T47D (cell line): Measurements from ENCODE around the gene CCR3.

Source experiments
- DNase-seq, 2 experiments: peaks; one replicate each; pipeline versions ENCODE4 v3.0.0 to v3.0.0-alpha.2; 2011 to 2012; ENCODE audit warnings: low read depth in 1 of 2, low spot score in 1 of 2
- JUND ChIP-seq: IDR thresholded peaks from 2 replicates; pipeline ENCODE4 v1.6.1; 2012; ENCODE audit warnings: low read depth
- in situ Hi-C: cut with HindIII; loops from 2 replicates; pipeline ENCODE4 v1.10.0; 2016; ENCODE audit warnings: low sequenced_read_pairs, low pct_unique_long_range_greater_than_20kb

CCR3 gene

DNA sequence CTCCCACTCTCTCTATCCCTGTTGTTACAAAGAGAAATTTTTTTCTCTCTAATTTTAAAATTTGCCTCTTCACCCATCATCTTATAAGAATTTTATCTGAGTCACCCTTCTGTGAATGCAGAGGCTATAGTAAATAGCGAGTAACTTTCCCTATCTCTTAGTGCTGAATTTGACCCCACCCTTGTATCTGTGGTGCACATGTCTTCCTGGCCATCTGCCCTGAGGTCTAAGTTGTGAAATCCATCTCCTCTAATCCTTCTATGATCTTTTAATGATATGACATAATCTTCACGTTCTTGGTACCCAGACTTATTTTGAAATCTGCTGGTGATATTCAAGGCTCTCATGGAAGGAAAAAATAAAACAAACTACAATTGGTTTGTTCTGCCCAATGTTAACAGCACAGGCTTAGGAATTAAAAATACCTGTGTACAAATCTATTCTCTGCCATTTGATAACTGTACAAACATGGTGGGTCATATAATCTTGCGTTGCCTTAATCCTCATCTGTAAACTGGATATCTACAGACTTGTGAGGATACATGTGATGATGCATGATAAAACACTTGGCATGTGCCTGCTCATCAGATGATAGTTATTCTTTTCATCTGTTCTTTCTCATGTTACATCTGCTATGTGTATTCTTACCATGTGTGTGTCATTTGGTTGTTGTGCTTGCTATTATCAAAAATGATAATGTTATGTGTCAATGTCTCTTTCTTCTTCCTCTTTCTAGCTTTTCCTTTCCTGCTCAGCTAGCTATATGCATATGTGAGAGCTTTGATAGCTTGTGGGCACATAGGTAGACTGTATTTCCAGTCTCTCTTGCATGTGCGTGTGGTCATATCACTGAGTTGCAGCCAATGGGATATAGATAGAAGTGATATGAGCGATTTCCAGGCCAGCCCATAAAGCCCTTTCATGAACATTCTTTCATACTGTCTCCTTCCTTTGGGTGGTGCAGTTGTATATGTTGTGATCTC lies 13.7 kb upstream of the CCR3 start:
- DNase-seq, result no peak
- no peak for TF ChIP-seq JUND
- in situ Hi-C loops, result no loop called here

DNA sequence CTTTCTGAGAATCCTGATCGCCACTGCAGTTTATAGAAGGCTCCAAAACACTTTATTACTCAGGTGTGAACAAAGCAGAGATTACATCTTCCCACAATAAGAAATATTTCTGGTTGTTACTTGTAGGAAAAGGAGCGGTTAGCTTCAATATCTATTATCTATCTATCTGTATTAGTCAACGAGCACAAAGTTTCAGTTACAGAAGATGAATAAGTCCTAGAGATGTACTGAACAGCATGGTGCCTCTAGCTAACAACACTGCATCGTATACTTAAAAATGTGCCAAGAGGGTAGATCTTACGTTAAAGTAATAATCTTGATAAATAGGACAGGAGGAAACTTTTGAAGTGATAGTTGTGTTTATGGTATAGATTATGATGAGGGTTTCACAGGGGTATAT lies 10.9 kb upstream of the CCR3 start:
- no peak for DNase-seq
- in situ Hi-C loops, result no loop called here
- TF ChIP-seq JUND, result no peak

DNA sequence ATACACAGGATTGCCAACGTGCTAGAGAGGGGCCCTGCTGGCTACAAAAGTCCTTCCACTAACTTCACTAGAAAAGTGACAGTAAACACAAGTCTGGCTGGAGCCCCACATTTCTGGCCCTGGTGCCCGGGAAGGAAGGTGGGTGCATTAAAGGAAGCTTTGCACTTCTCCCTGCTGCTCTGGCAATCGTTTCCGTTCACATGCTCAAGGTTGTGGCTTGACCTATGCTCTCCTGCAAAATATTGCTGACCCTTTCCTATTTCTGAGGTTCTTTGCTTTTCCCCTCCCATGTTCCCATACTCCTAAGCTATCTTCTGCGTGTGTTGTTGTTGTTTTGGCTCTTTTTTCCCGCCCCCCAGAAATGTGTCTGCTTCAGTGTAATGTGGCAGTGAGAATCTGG lies 9.1 kb upstream of the CCR3 start:
- DNase-seq, result no peak
- no peak for TF ChIP-seq JUND
- in situ Hi-C loops, result no loop called here

DNA sequence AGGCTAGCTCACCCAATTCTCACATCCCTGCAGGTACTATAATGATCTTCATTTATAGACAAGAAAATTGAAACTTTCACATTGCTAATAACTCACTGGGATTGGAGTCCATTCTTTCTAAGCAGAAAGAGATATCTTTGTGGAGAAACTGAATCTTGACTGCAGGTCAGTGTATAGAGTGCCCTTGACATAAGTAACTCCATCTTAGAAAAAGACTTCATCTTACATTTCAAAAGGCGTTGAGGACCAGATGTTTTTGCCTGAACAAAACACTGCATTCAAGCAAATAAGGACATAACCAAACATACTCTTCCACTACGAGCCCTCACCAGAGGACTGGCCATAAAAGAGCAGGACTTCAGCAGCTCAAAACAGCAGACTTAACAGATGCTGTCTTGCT lies 6.8 kb upstream of the CCR3 start:
- TF ChIP-seq JUND, result no peak
- no peak for DNase-seq
- in situ Hi-C loops, result no loop called here

DNA sequence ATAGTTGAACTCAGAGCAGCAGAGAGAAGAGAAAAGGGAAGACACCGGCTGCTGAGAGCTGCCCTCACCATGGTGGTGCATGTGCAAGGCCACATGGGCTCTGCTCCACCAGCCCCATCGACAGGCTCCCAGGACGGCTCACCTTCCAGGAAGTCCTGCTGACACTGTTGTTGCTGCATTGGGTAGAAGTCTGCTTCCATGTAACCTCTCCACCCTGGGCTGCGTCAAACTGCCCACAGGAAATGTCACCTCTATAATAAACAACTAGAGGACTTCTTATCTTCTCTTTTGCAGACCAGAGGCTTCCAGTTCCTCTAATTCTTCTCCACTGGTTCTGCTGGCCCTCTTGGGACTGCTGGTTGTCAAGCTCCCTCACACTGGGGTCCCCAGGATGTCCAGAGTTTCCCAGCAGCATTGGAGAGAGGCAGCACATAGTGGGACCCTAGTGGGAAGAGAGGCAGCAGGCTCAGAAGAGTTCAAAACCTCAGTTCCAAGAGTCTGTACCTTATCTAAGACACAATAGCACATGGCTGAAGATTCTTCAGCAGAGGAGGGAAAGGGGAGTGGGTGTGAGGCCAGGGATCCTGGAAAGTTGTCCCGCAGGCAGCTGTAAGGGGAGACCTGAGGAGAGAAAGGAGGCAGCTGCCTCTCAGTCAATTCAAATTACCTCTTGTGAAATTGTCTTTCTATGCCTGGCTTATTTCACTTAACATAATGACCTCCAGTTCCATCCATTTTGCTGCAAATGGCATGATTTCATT lies 5.8 kb upstream of the CCR3 start:
- in situ Hi-C loops, result no loop called here
- DNase-seq, result no peak
- TF ChIP-seq JUND, result no peak

DNA sequence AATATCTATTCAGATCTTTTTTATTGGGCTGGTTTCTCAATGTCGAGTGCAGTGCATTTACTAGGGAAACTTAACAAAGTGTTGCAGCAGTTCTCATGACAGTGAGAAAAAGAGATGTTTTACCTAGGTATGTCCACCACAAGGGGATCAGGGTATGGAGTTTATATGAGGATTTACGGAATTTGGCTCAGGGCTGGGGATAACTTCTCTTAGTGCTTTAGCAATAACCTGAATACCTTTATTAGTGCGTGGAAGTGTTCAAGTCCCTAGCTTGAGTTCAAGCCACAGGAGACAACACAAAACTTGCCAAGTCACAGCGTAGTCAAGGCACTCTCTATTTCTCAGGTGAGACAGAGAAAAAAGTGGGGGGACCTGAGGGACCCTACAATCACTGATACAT lies 3.9 kb upstream of the CCR3 start:
- in situ Hi-C loops, result no loop called here
- TF ChIP-seq JUND, result no peak

DNA sequence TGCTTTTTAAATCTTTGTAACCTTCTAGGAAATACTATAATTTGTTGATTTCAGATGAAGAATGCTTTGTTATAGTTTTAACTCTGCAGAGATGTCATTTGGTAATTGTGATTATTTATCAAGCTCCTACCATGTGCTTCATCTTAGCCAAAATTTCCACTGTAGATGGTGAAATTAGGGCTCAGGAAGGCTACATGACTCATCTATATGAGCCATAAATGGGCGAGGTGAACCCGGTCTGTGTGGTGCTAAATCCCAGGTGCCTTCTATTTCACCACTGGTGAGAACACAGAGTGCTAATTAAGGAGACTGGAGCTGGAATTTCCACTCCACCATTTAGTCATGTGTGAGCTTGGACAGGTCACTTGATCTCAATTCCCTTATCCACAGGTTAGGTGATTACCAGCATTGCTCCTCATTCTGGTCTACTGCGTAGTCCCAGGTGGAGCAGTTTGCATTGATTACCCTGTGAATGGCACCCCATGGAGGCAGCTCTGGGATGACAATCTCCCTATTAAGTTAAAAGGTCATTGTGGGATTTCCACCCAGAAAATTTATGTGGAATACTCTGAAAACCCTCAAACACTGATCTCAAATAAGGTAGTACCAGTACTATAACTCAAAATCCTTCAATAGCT lies 2.8 kb upstream of the CCR3 start:
- no peak for TF ChIP-seq JUND
- in situ Hi-C loops, result no loop called here

More for the DNA sequence above, 3.9 kb upstream of the CCR3 start:
- DNase-seq, result no peak

DNA sequence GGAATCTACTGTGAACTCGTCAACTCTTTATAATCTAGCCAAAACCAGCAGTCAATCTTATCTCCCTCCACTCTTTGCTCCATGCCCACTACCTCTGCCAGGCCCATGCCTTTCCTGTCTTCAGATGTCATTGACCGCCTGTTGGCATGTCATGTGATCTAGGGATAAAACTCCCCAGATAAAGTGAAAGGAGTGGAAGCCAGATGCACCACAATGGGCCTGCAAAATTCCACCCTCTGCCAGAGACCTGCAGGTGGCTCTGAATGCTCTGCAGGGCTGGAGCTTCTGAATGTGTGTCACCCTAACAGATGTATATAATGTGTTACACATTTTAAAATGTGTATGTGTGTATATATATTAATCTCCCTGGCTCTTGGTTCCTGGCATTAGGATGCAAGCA lies 2.3 kb upstream of the CCR3 start:
- in situ Hi-C loops, result no loop called here
- no peak for TF ChIP-seq JUND
- no peak for DNase-seq

More for the DNA sequence above, 2.8 kb upstream of the CCR3 start:
- DNase-seq, result no peak

DNA sequence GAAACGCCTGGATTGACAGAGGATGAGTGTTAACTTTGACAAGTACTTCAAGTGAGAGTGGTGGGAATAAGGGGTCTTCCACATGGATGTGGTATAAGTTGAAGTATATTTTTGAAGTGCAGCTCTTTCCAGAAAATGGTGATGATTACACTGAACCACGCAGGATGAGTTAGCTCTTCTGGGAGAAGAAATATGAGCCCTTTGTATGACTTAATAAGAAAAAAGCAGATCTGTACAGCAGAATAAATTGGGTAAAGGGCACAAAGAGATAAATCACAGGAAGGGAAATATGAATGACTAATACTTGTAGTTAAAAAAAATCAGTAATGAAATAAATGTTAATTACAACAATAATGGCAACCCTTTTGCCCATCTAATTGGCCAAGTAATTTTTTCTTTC lies 1.3 kb downstream of the CCR3 start:
- no peak for TF ChIP-seq JUND
- no peak for DNase-seq
- in situ Hi-C loops, result no loop called here

DNA sequence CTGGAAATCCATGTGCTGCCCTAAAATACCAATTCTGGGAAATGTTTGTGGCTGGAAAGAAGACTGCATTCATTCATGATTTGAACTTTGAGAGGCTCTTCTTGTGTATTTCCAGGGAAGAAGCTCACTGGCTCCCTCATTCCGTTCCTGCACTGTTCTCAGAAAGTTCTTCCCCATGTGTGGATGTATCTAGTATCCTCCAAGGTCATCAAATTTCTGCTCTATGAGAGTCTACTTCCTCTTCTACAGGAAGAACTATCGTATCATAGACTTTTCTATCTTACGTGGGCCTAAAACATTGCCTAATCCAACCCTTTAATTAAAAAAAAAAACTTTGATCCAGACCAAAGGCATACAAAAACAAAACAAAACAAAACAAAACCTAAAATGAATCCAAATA lies 2.9 kb downstream of the CCR3 start:
- in situ Hi-C loops, result no loop called here
- DNase-seq, result no peak
- TF ChIP-seq JUND, result no peak

DNA sequence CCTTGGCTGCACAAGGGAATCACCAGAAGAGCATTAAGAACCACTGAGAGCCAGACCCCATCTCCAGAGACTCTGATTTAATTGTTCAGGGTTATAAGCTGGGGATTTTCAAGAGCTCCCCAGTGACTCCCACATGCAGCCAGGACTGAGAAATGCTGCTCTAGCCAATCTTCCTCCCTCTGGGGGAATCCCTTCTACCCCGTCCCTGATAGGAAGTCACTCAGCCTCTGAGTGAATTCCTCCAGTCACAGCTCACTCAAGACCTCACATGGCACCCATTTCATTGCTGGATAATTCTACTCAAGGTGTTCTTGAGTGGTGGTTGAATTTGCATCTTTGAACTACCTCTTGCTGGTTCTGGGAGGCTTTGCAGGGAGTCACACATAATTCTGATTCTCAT lies 10.7 kb downstream of the CCR3 start:
- no peak for TF ChIP-seq JUND
- DNase-seq, result no peak

DNA sequence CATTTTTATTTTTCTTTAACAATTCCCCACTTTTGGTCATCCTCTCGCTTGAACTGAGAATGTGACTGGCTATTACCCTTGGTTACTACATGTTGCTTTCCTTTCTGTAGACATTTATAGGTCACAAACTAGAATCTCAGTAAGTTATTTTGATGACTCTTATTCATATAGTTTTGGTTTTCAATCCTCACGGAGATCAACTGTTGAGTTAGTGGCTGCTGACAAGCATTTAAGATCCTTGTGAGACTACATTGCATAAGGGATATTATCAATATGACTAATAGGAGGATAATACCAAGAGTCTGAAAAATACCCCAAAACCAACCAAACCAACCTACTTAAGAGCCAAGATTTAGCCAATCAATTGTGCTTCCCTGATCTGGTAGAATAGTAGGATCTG lies 16.3 kb downstream of the CCR3 start:
- DNase-seq, result no peak
- no peak for TF ChIP-seq JUND
- in situ Hi-C loops, result no loop called here

More for the DNA sequence above, 10.7 kb downstream of the CCR3 start:
- in situ Hi-C loops, result no loop called here
